ENCODE measurements around the gene CENPX. TPM values are rescaled to one million over a fixed set of nuclear protein-coding genes. Genes with fewer than 3 reads are reported as not detected.
A peak's percentile ranks its signal among the peaks of the same experiment; 100 is the strongest.

CENPX gene
- total and polyA plus RNA-seq, 2 of the 13 experiments (the other 11 are each of a cell fraction or from before 2014, with no cell fraction given) = 92.7 to 170 TPM

DNA sequence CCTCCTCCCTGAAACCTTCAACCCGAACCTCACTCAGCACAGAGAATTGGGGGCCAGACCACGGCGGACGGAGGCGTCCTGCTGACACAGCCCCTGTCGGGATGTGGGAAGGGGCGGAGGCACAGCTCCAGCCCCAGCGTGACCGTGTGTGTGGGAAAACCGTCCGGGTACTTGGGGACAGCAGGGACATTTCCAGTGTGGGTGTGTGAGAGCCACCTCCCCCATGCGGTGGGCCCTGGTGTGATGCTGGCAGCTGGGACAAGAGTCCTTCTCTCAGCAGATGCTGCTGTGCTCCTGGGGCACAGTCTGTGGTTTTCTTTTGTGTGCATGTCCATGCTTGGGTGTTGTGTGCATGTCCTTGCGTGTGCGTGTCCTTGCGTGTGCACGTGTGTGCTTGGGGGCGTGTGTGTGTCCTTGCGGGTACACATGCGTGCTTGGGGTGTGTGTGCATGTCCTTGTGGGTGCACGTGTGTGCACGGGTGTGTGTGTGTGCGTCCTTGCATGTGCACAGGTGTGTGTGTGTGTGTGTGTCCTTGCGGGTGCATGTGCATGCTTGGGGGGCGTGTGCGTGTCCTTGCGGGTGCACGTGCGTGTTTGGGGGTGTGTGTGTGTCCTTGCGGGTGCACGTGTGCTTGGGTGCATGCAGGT, 16.9 kb downstream of the CENPX start (continued):
- TF ChIP-seq, protein P1, sequence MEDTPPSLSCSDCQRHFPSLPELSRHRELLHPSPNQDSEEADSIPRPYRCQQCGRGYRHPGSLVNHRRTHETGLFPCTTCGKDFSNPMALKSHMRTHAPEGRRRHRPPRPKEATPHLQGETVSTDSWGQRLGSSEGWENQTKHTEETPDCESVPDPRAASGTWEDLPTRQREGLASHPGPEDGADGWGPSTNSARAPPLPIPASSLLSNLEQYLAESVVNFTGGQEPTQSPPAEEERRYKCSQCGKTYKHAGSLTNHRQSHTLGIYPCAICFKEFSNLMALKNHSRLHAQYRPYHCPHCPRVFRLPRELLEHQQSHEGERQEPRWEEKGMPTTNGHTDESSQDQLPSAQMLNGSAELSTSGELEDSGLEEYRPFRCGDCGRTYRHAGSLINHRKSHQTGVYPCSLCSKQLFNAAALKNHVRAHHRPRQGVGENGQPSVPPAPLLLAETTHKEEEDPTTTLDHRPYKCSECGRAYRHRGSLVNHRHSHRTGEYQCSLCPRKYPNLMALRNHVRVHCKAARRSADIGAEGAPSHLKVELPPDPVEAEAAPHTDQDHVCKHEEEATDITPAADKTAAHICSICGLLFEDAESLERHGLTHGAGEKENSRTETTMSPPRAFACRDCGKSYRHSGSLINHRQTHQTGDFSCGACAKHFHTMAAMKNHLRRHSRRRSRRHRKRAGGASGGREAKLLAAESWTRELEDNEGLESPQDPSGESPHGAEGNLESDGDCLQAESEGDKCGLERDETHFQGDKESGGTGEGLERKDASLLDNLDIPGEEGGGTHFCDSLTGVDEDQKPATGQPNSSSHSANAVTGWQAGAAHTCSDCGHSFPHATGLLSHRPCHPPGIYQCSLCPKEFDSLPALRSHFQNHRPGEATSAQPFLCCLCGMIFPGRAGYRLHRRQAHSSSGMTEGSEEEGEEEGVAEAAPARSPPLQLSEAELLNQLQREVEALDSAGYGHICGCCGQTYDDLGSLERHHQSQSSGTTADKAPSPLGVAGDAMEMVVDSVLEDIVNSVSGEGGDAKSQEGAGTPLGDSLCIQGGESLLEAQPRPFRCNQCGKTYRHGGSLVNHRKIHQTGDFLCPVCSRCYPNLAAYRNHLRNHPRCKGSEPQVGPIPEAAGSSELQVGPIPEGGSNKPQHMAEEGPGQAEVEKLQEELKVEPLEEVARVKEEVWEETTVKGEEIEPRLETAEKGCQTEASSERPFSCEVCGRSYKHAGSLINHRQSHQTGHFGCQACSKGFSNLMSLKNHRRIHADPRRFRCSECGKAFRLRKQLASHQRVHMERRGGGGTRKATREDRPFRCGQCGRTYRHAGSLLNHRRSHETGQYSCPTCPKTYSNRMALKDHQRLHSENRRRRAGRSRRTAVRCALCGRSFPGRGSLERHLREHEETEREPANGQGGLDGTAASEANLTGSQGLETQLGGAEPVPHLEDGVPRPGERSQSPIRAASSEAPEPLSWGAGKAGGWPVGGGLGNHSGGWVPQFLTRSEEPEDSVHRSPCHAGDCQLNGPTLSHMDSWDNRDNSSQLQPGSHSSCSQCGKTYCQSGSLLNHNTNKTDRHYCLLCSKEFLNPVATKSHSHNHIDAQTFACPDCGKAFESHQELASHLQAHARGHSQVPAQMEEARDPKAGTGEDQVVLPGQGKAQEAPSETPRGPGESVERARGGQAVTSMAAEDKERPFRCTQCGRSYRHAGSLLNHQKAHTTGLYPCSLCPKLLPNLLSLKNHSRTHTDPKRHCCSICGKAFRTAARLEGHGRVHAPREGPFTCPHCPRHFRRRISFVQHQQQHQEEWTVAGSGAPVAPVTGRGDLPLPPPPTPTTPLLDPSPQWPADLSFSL (CRISPR knock-in tag; IDR thresholded peaks at IDR 0.05) = peak; percentile 55; the same call in 1 of the 2 replicates
- TF ChIP-seq TSC22D2 (CRISPR knock-in tag; IDR thresholded peaks at IDR 0.05; ENCODE audit: borderline replicate concordance) (no peak), TCF12 (IDR thresholded peaks at IDR 0.05) (no peak), TCF12 (CRISPR knock-in tag; IDR thresholded peaks at IDR 0.05) (no peak), ZNF263 (CRISPR knock-in tag; IDR thresholded peaks at IDR 0.05) (no peak), SSRP1 (CRISPR knock-in tag; IDR thresholded peaks at IDR 0.05) (peak; percentile 89), ZMYM2 (CRISPR knock-in tag; IDR thresholded peaks at IDR 0.05) (no peak), TEAD3 (CRISPR knock-in tag; optimal IDR thresholded peaks at IDR 0.05; ENCODE audit: borderline replicate concordance) (no peak), KDM5A (IDR thresholded peaks at IDR 0.05; ENCODE audit: borderline replicate concordance, low read length) (no peak), RAD21 (CRISPR knock-in tag; IDR thresholded peaks at IDR 0.05) (no peak)
- TF ChIP-seq, protein P2, sequence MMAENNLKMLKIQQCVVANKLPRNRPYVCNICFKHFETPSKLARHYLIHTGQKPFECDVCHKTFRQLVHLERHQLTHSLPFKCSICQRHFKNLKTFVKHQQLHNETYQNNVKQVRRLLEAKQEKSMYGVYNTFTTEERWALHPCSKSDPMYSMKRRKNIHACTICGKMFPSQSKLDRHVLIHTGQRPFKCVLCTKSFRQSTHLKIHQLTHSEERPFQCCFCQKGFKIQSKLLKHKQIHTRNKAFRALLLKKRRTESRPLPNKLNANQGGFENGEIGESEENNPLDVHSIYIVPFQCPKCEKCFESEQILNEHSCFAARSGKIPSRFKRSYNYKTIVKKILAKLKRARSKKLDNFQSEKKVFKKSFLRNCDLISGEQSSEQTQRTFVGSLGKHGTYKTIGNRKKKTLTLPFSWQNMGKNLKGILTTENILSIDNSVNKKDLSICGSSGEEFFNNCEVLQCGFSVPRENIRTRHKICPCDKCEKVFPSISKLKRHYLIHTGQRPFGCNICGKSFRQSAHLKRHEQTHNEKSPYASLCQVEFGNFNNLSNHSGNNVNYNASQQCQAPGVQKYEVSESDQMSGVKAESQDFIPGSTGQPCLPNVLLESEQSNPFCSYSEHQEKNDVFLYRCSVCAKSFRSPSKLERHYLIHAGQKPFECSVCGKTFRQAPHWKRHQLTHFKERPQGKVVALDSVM (CRISPR knock-in tag; IDR thresholded peaks at IDR 0.05) = no peak
- TF ChIP-seq, protein P3, sequence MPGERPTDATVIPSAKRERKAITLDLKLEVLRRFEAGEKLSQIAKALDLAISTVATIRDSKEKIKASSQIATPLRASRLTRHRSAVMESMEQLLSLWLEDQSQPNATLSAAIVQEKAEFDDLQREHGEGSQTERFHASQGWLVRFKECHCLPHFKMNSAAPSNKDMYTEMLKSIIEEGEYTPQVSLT (CRISPR knock-in tag; IDR thresholded peaks at IDR 0.05; ENCODE audit: borderline replicate concordance, low read depth) = no peak
- TF ChIP-seq, protein P4, sequence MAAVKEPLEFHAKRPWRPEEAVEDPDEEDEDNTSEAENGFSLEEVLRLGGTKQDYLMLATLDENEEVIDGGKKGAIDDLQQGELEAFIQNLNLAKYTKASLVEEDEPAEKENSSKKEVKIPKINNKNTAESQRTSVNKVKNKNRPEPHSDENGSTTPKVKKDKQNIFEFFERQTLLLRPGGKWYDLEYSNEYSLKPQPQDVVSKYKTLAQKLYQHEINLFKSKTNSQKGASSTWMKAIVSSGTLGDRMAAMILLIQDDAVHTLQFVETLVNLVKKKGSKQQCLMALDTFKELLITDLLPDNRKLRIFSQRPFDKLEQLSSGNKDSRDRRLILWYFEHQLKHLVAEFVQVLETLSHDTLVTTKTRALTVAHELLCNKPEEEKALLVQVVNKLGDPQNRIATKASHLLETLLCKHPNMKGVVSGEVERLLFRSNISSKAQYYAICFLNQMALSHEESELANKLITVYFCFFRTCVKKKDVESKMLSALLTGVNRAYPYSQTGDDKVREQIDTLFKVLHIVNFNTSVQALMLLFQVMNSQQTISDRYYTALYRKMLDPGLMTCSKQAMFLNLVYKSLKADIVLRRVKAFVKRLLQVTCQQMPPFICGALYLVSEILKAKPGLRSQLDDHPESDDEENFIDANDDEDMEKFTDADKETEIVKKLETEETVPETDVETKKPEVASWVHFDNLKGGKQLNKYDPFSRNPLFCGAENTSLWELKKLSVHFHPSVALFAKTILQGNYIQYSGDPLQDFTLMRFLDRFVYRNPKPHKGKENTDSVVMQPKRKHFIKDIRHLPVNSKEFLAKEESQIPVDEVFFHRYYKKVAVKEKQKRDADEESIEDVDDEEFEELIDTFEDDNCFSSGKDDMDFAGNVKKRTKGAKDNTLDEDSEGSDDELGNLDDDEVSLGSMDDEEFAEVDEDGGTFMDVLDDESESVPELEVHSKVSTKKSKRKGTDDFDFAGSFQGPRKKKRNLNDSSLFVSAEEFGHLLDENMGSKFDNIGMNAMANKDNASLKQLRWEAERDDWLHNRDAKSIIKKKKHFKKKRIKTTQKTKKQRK (IDR thresholded peaks at IDR 0.05; ENCODE audit: low read length) = no peak
- TF ChIP-seq, protein P5, sequence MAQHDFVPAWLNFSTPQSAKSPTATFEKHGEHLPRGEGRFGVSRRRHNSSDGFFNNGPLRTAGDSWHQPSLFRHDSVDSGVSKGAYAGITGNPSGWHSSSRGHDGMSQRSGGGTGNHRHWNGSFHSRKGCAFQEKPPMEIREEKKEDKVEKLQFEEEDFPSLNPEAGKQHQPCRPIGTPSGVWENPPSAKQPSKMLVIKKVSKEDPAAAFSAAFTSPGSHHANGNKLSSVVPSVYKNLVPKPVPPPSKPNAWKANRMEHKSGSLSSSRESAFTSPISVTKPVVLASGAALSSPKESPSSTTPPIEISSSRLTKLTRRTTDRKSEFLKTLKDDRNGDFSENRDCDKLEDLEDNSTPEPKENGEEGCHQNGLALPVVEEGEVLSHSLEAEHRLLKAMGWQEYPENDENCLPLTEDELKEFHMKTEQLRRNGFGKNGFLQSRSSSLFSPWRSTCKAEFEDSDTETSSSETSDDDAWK (CRISPR knock-in tag; IDR thresholded peaks at IDR 0.05) = no peak
- TF ChIP-seq, protein P6, sequence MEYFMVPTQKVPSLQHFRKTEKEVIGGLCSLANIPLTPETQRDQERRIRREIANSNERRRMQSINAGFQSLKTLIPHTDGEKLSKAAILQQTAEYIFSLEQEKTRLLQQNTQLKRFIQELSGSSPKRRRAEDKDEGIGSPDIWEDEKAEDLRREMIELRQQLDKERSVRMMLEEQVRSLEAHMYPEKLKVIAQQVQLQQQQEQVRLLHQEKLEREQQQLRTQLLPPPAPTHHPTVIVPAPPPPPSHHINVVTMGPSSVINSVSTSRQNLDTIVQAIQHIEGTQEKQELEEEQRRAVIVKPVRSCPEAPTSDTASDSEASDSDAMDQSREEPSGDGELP (IDR thresholded peaks at IDR 0.05; ENCODE audit: borderline replicate concordance, low read depth) = no peak

Data from HepG2 (cell line).